ENCODE results near the gene PDE1C. TPM values are rescaled to one million over a fixed set of nuclear protein-coding genes. Genes with fewer than 3 reads are reported as not detected.

Gene PDE1C
- total and polyA plus RNA-seq, 2 of the 4 experiments (the other 2 are of a cell fraction), result 14.2 to 61.5 TPM

DNA sequence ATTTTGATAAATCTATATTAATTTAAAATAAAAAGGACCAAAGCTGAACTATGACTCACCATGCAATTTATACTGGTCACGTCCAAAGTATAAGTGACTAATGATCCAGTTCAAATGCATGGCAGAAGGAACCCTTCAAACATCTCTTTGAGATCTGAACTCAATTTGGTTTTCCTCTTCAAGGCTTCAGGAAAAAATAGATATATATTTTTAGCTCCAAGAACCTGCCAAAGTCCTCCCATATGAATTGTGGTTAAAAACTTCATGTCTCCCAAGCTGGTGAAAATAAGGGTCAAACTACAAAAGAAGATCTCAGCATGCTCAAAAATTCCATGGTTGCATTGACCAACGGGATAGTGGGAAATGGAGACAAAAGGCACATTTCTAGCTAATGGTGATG lies 34.6 kb upstream of the PDE1C start:
- Histone ChIP-seq H2BK15ac (ENCODE audit: low read depth, low read length) (no peak overlapping the region), H3K9me1 (ENCODE audit: insufficient read depth, low read length) (no peaks in the 10 kb centered on the region), H3K27ac (ENCODE audit: insufficient read depth, low read length) (no peak overlapping the region), H3K79me1 (ENCODE audit: low read depth in 1 of 2, low read length in 2 of 2) (no peaks in the 10 kb centered on the region), H2BK20ac (ENCODE audit: low read depth, low read length) (no peak overlapping the region), H3K14ac (replicated peaks; ENCODE audit: low read depth, low read length) (no peak overlapping the region), H3K56ac (ENCODE audit: extremely low read depth, insufficient read depth, low read length) (no peak overlapping the region), H2BK120ac (ENCODE audit: low read depth, low read length) (no peak overlapping the region), H2BK5ac (ENCODE audit: low read depth, low read length, poor library complexity, severe bottlenecking) (no peak overlapping the region), H4K20me1 (ENCODE audit: insufficient read depth, low read length) (no peaks in the 10 kb centered on the region), H4K5ac (ENCODE audit: low read depth, low read length) (no peak overlapping the region), H4K8ac (ENCODE audit: low read depth in 2 of 2, low read length in 2 of 2) (no peak overlapping the region), H3K4me3 (ENCODE audit: insufficient read depth, low read depth, low read length) (no peak overlapping the region), H2AK9ac (replicated peaks; ENCODE audit: low read depth, low read length, poor library complexity) (no peak overlapping the region), H3K4me2 (ENCODE audit: low read depth, low read length) (no peak overlapping the region), H3K36me3 (ENCODE audit: control insufficient read depth, insufficient read depth, low read length) (no peaks in the 10 kb centered on the region), H3K27me3 (ENCODE audit: control insufficient read depth, insufficient read depth, low read length) (no peaks in the 10 kb centered on the region), H3K4ac (ENCODE audit: low read depth, low read length) (no peak overlapping the region), H2AFZ (replicated peaks; ENCODE audit: low read length, poor library complexity) (no peak overlapping the region), H3K9me3 (ENCODE audit: control insufficient read depth, insufficient read depth, low read length) (no peaks in the 10 kb centered on the region), H2AK5ac (ENCODE audit: low read depth, low read length) (no peak overlapping the region), H3K23ac (ENCODE audit: low read depth, low read length) (no peak overlapping the region), H3K9ac (ENCODE audit: low read depth, low read length) (no peak overlapping the region), H3K4me1 (ENCODE audit: control insufficient read depth, insufficient read depth, low read length) (no peaks in the 10 kb centered on the region), H4K91ac (ENCODE audit: insufficient read depth, low read depth, low read length) (no peak overlapping the region), H3K18ac (ENCODE audit: low read depth, low read length) (no peak overlapping the region)
- ATAC-seq (ENCODE audit: low read depth), result no peak
- BruUV-seq (replicated peaks), result no TSS peak
- dilution Hi-C loops (cut with HindIII; ENCODE audit: low sequenced_read_pairs, unreplicated experiment), result no loop called here
- no peak for DNase-seq
- TF ChIP-seq FOS (IDR thresholded peaks at IDR 0.05; ENCODE audit: low read depth, low read length), result no peak
- TF ChIP-seq, protein P1, sequence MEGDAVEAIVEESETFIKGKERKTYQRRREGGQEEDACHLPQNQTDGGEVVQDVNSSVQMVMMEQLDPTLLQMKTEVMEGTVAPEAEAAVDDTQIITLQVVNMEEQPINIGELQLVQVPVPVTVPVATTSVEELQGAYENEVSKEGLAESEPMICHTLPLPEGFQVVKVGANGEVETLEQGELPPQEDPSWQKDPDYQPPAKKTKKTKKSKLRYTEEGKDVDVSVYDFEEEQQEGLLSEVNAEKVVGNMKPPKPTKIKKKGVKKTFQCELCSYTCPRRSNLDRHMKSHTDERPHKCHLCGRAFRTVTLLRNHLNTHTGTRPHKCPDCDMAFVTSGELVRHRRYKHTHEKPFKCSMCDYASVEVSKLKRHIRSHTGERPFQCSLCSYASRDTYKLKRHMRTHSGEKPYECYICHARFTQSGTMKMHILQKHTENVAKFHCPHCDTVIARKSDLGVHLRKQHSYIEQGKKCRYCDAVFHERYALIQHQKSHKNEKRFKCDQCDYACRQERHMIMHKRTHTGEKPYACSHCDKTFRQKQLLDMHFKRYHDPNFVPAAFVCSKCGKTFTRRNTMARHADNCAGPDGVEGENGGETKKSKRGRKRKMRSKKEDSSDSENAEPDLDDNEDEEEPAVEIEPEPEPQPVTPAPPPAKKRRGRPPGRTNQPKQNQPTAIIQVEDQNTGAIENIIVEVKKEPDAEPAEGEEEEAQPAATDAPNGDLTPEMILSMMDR (conservative IDR thresholded peaks at IDR 0.05; ENCODE audit: low read depth, low read length), result no peak
- ChIA-PET POLR2A (ENCODE audit: unreplicated experiment) (no interaction called here), CTCF (no interaction called here)
- WGBS, 2 experiments (ENCODE audit: extremely low coverage in 2 of 2, insufficient read length in 1 of 2), result no CpG with 5 or more reads among the region's 2 CpGs
- in situ Hi-C loops (cut with MboI; ENCODE audit: low sequenced_read_pairs), result no loop called here
- intact Hi-C loops (cut with micrococcal nuclease), result no loop called here

Measured in IMR-90 (cell line).